ENCODE data around the gene MAPK8.

DNA sequence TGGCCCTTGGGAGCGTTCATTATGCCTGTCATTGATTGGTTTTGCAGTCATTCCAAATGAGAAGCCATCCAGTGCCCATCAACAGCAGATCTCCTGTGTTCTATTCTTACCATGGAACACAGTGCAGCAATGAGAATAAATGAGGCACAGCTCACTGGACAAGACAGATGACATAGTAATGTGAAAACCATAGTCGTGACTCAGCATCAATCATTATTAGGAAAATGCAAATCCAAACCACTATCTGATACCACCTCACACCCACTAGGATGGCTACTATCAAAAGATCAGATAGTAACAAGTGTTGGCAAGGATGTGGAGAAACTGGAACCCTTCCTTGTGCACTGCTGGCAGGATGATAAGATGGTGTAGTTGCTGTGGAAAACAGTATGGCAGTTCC, 153.7 kb downstream of the MAPK8 start:
- TF ChIP-seq CTCF (IDR thresholded peaks at IDR 0.05 in 8 of 11, conservative IDR thresholded peaks at IDR 0.05 in 3 of 11): no peak
- no peak for TF ChIP-seq POLR2A (IDR thresholded peaks at IDR 0.05)
